Measurements from ENCODE around the gene RARG. TPM values are rescaled to one million over a fixed set of nuclear protein-coding genes. Genes with fewer than 3 reads are reported as not detected.
"Not testable (repeated sequence)": the region's sequence is repeated elsewhere in the genome, so short reads cannot be mapped to it uniquely, and the experiment has no call there.

RARG gene
- polyA plus RNA-seq, 3 donors from 2014 or later = 2.9 to 10.1 (median 4.7) TPM

GRCh38 chr12:53170215-53170614 lies 61.8 kb downstream of the RARG start:
- H3K4me1 Mint-ChIP-seq = no peaks in the 10 kb centered on the region
- H3K36me3 Mint-ChIP-seq = peaks cover 8 to 11% (median 10%) of the 10 kb centered on the region in 3 donors
- peaks cover 0 to 3% (median 2%) of the 10 kb centered on the region in 3 donors for H3K27me3 Mint-ChIP-seq (ENCODE audit: low read depth in 3 of 3)
- H3K9me3 Mint-ChIP-seq = no peaks in the 10 kb centered on the region
- no peak overlapping the region for H3K4me3 Mint-ChIP-seq
- H3K27ac Mint-ChIP-seq = no peak overlapping the region
- DNase-seq = no peak

GRCh38 chr12:53169644-53170043 lies 62.4 kb downstream of the RARG start:
- no peak for DNase-seq
- Mint-ChIP-seq H3K9me3 (no peaks in the 10 kb centered on the region), H3K27me3 (ENCODE audit: low read depth in 3 of 3) (peaks cover 0 to 3% (median 2%) of the 10 kb centered on the region in 3 donors), H3K36me3 (peaks cover 8 to 11% (median 10%) of the 10 kb centered on the region in 3 donors), H3K4me1 (no peaks in the 10 kb centered on the region), H3K27ac (no peak overlapping the region), H3K4me3 (no peak overlapping the region)

- peaks cover 8 to 15% (median 14%) of the 10 kb centered on the region in 3 donors for H3K36me3 Mint-ChIP-seq
- peaks cover 0 to 3% (median under 1%) of the 10 kb centered on the region in 3 donors for H3K27me3 Mint-ChIP-seq (ENCODE audit: low read depth in 3 of 3)
- no peaks in the 10 kb centered on the region for H3K4me1 Mint-ChIP-seq
- no peak overlapping the region for H3K4me3 Mint-ChIP-seq
- DNase-seq = no peak
- no peak overlapping the region for H3K27ac Mint-ChIP-seq
- no peaks in the 10 kb centered on the region for H3K9me3 Mint-ChIP-seq
Observed at GRCh38 chr12:53166837-53167236, 65.2 kb downstream of the RARG start.

- H3K27me3 Mint-ChIP-seq (ENCODE audit: low read depth in 3 of 3); H3K27ac Mint-ChIP-seq; H3K4me1 Mint-ChIP-seq; H3K4me3 Mint-ChIP-seq; H3K9me3 Mint-ChIP-seq; DNase-seq: not testable (repeated sequence)
- H3K36me3 Mint-ChIP-seq = peaks cover 4 to 18% (median 5%) of the 10 kb centered on the region in 3 donors
Observed at GRCh38 chr12:53163008-53163407, 69.0 kb downstream of the RARG start.

GRCh38 chr12:53161119-53161911 lies 70.7 kb downstream of the RARG start:
- H3K4me3 Mint-ChIP-seq = no peak overlapping the region
- no peak for DNase-seq
- H3K9me3 Mint-ChIP-seq = no peaks in the 10 kb centered on the region
- H3K36me3 Mint-ChIP-seq = peaks cover 3 to 17% (median 5%) of the 10 kb centered on the region in 3 donors
- peaks cover 0 to 2% (median 0%) of the 10 kb centered on the region in 3 donors for H3K27me3 Mint-ChIP-seq (ENCODE audit: low read depth in 3 of 3)
- H3K4me1 Mint-ChIP-seq = peaks cover 6 to 8% of the 10 kb centered on the region in 2 donors
- H3K27ac Mint-ChIP-seq = no peak overlapping the region

- no peak overlapping the region for H3K4me3 Mint-ChIP-seq
- H3K27ac Mint-ChIP-seq = no peak overlapping the region
- H3K36me3 Mint-ChIP-seq = peaks cover 0 to 14% (median 5%) of the 10 kb centered on the region in 3 donors
- H3K27me3 Mint-ChIP-seq (ENCODE audit: low read depth in 3 of 3) = peaks cover 0 to 2% (median 0%) of the 10 kb centered on the region in 3 donors
- no peak for DNase-seq
- H3K4me1 Mint-ChIP-seq = peaks cover 6 to 8% of the 10 kb centered on the region in 2 donors
- no peaks in the 10 kb centered on the region for H3K9me3 Mint-ChIP-seq
Observed at GRCh38 chr12:53160673-53161072, 71.3 kb downstream of the RARG start.

Other genes starting within 250 kb of the RARG start
- gene EIF4B, start 225.8 kb downstream of the RARG start, polyA plus RNA-seq = 10 to 100 TPM; 57.2 to 83.4 (median 69.2) TPM
- gene TNS2, start 182.1 kb downstream of the RARG start, polyA plus RNA-seq = not detected
- gene SPRYD3, start 152.8 kb downstream of the RARG start, polyA plus RNA-seq = 10 to 100 TPM; 35.6 to 70.4 (median 59.6) TPM
- gene IGFBP6, start 134.5 kb downstream of the RARG start, polyA plus RNA-seq = 1 to 10 TPM in 1 of 3 donors, under 1 TPM in 1, not detected in 1; 0.69 to 2.1 TPM
- not detected for gene SOAT2, start 128.7 kb downstream of the RARG start, polyA plus RNA-seq
- 1 to 10 TPM; 2.0 to 5.1 (median 2.6) TPM for gene ZNF740, start 51.5 kb downstream of the RARG start, polyA plus RNA-seq
- 1 to 10 TPM in 2 of 3 donors, under 1 TPM in 1; 0.85 to 3.8 (median 2.6) TPM for gene CSAD, start 51.3 kb downstream of the RARG start, polyA plus RNA-seq
- 100 to 1,000 TPM; 289 to 390 (median 389) TPM for gene ITGB7, start 25.0 kb downstream of the RARG start, polyA plus RNA-seq
- gene ESPL1, start 36.1 kb upstream of the RARG start, polyA plus RNA-seq = under 1 TPM in 1 of 3 donors, not detected in 2; 0.53 TPM
- 1,000 to 10,000 TPM in 1 of 3 donors, 100 to 1,000 TPM in 2; 829 to 1,850 (median 845) TPM for gene PFDN5, start 63.3 kb upstream of the RARG start, polyA plus RNA-seq
- 10 to 100 TPM; 51.3 to 78.7 (median 64.0) TPM for gene MYG1, start 67.5 kb upstream of the RARG start, polyA plus RNA-seq
- 10 to 100 TPM; 27.5 to 46.8 (median 46.0) TPM for gene AAAS, start 89.4 kb upstream of the RARG start, polyA plus RNA-seq
- not detected for gene SP7, start 104.1 kb upstream of the RARG start, polyA plus RNA-seq
- gene SP1, start 148.0 kb upstream of the RARG start, polyA plus RNA-seq = 10 to 100 TPM in 1 of 3 donors, 1 to 10 TPM in 2; 3.4 to 12.2 (median 4.8) TPM
- under 1 TPM in 1 of 3 donors, not detected in 2; 0.19 TPM for gene AMHR2, start 191.6 kb upstream of the RARG start, polyA plus RNA-seq
- gene PRR13, start 209.5 kb upstream of the RARG start, polyA plus RNA-seq = 1,000 to 10,000 TPM in 1 of 3 donors, 100 to 1,000 TPM in 2; 527 to 1,019 (median 714) TPM
- gene PCBP2, start 219.9 kb upstream of the RARG start, polyA plus RNA-seq = 100 to 1,000 TPM in 1 of 3 donors, 10 to 100 TPM in 2; 79.2 to 102 (median 92.2) TPM